NOMO-1 treated with dmso at 0.1 percent for 144 hours (cell line): ENCODE measurements around the gene ZNF638.

ENCODE experiments used
- DNase-seq: peaks from one replicate; lab custom pipeline; 2025; ENCODE audit not compliant: unreplicated experiment; lab: John Stamatoyannopoulos, UW

ZNF638 gene

DNA sequence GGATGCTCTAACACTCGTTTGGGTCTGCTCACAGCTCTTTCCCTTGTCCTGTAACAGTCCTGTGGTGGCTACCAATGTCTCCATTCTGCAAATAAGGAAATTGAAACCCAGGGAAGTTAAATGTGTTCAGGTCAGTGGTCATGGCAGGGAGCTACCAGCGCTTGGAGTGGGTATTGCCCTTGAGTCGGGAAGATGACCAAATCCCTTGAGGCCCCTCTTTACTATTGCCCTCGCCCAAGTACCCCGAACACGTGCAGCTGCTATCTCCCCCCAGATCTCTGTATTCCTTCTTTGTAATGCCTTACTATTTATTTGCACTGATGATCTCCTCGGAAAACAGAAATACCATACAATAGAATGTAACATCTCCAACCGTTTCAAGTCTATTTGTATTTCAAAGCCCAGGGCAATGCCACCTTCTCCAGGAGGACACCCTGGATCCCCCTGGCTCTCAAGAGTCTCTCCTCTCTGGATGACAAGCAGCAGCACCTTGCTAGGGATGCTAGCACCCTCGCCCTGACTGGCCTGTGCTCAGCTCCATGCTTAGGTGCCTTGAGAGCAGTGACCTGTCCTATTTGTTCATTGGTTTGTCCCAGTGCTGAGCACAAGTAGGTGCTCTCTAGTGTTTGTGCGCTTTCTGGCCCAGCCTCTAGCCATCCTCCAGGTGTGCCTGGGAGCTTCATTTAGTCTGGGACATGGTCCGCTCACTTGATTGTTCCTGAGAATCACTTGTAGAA lies 136.9 kb downstream of the ZNF638 start:
- no peak for DNase-seq

DNA sequence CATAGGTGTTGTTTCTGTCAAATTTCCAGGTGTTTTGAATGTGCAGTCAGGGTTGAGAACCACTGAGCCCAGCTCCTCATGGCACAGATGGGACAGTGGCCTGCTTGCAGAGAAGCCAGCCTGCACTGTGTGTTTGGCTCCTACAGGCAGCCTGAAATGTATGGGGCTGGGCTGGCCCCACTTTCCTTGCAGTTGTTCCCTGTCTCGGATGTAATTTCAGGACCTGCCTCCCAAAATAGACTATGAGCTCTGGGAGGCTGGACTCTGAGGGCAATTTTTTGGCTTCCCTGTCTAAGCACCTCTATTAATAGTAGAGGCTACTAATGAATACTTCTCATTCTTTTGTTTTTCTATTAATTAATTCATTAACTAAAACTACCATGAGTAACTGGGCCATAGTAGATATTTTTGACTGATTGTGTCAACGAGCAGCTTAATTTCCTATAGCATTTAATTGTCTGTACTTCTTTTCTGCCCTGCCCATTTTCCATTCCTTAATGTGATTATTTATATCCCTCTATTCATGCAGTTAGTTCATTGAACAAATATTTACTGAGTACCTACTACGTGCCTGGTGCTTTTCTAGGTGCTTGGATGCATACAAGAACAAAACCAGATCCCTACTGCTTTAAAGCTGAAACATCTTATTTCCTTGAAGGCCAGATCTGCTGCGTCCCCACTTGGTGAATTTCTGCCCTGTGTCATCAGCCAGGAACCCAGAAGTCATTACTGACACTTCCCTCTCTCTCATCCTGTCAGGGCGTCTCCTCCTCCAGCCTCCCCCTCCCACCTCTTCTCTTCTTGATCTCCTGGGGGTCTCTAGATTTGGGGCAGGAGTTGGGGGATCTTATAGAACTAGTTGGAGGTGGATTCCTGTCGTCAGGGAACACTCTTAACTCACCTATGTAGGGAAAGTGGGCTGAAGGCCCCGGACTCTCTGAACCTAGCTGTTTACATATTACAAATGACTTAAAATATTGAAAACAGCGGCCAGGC lies 138.1 kb downstream of the ZNF638 start:
- no peak for DNase-seq

DNA sequence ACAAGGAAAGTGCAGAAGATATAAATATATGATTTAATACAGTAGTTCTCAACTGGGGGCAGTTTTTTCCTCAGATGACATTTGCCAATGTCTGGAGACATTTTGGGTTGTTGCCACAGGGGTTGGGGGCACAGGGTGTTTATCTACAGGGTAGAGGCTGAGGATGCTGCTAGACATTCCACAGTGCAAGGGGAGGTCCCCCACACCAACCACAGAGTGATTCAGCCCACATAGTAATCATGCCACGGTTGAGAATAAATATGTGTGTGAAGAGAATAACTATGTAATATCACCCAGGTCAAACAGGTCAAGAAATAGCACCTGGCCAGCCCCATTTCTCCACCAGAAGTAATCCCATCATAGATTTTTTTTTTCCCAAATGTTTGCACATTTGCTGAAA lies 139.7 kb downstream of the ZNF638 start:
- no peak for DNase-seq

DNA sequence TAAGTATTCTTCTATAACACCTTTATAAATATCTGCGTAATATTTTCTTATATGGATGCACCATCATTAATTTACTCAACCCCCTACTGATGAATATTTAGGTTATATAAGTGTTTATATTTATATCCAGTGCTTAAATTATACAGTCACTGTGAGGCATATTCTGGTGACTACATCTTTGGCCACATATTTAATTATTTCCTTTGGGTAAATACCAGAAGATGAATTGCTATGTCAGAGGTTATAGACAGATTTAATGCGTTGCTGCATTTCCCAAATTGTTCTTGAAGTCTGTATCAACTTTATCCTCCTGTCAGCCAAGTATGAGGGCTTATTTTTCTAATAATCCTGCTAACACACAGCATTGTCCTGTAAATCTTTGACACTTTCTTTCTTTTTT lies 140.4 kb downstream of the ZNF638 start:
- no peak for DNase-seq

DNA sequence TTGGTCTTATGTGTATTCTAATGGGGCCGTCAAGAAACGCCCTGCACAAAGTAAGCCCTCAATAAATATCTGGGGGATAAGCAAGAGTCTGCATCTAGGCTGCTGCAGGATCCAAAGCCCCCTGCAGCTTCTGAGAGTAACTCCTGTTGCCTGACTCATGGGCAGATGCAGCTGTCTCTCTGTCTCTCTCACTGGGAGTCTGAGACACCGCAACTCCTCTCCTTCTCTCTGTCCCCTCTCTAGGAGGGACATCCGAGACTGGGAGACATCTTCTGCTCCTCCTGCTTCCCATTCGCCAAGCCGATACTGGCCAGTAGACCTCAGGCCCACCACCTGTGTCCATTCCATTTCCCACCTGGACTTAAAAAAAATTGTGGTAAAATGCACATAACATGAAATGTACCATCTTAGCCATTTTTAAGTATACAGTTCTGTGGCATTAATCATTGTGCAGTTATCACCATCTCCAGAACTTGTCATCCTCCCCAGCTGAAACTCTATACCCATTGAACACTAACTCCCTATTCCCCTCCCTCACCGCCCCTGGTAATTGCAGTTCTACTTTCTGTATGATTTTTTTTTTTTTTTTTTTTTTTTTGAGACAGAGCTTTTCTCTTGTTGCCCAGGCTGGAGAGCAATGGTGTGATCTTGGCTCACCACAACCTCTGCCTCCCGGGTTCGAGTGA lies 141.9 kb downstream of the ZNF638 start:
- no peak for DNase-seq

DNA sequence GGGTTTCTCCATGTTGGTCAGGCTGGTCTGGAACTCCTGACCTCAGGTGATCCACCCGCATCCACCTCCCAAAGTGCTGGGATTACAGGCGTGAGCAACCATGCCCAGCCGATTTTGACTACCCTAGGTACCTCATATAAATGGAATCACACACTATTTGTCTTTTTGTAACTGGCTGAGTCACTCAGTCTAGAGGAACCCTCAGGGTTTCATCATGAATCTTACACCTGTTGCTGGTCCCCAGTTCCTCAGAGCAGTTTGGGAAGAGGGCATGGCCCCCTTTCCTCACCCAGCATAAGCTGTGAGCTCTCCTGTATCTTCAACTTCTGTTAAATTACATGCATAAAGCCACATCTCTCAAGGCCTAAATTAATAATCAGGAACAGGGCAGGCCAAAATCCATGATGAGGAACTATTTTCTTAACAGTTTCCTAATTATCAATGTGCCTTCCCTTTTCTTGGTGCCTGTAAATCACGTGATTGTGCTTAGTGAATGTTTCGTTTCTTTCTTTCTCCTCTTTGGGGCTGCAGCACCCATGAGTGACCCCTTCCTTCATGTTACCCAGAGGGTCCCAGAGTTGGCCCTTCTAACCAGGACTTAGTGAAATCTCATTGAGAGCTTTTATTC lies 142.6 kb downstream of the ZNF638 start:
- no peak for DNase-seq

DNA sequence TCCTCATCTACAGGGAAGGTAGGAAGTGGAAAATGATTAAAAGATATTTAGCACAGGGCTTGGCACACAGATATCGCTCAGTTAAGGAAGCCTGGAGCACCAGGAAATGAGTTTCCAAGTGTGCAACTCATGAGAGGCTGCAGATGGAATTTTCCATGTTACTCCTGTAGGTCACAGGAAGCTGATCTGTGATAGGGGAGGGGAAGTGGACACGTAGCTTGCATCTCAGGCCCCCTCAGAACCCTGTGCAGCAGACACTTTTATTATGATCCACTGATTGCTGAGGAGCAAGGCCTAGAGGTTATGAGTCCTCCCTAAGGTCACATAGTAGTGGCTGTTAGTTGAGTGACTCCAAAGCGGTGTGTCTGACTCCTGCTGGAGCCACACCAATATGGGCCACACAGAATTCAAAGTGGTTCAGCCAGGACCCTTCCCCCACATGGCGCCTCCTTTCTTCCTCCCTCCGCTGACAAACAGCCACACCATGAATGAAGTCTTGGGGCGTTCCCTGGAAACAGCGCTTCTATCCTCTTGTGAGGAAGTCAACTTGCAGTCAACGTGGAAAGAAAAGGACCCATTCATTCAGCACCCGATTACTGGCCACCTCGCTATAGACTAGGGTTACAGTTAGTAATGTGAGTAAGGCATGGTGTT lies 143.3 kb downstream of the ZNF638 start:
- DNase-seq = no peak

DNA sequence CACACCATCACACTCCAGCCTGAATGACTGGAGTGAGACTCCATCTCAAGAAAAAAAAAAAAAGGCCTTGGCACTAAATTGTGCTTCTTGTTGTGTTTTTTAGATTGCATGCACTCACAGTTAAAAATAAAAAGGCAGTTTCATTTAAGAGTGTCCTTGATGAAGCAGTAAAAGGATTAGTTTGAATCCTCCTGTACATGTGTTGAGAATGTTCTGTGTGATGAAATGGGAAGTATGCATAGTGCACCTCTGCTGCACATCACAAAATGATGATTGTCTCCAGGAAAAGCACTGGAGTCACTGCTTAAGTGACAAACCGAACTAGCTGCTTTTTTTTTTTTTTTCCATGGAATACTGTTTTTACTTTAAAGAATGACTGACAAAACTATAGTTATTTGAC lies 144.9 kb downstream of the ZNF638 start:
- DNase-seq = no peak

DNA sequence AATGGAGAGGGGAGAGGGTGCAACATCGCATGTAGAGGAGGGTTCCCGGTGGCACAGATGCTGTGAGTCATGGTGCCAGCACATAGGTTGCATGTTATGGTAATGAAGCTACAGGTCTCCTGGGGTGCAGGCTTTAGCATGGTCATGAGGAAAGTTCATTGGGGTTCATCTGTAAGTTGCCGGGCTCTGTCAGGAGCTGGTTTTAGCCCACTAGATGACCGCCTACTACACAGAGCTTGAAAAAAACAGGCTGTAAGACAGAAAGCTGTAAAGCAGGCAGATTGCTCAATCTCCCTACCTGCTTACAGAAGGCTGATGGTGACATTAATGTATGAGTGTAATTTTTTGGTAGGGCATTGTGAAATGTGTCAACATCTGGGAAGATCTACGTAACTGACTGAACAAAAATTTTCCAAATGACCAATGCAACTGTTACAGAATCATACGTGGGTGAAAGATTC lies 145.7 kb downstream of the ZNF638 start:
- no peak for DNase-seq

DNA sequence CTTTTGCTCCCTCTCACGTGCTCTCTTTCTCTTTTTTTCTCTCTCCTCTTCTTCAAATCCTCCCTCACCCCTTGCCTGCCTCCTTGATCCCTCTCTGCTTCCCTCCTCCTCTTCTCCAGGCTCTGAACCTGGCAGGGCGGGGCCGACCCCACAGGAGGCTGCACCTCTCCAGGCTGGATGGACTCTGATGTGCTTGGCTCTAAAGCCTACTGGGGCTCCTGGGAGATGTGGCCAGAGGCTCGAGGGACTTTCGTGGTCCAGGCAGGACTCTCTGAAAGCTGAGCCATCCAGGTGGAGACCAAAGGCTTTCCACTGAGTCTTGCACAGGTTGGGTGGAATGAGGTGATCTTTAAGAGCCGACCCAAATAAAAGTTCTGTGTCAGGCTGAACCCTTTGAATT lies 147.2 kb downstream of the ZNF638 start:
- DNase-seq = no peak

DNA sequence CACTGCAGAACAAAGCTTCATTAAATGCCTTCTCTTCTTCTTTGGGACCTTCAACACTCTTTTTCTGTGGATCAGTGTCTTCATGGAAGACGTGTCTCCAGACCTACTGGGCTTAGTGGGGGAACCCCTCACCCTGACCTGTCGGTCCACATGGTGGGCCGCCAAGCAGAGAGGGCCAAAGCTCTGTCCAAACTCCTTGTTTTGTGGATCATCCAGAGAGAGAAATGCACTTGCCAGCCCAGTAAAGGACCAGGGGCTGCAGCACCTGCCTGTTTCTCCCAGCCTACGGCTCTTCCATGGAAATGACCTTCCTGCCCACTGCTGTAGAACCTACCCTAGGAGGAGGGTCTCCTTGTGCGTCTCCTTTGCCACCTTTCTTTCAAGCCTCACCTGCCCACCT lies 147.7 kb downstream of the ZNF638 start:
- DNase-seq = no peak

DNA sequence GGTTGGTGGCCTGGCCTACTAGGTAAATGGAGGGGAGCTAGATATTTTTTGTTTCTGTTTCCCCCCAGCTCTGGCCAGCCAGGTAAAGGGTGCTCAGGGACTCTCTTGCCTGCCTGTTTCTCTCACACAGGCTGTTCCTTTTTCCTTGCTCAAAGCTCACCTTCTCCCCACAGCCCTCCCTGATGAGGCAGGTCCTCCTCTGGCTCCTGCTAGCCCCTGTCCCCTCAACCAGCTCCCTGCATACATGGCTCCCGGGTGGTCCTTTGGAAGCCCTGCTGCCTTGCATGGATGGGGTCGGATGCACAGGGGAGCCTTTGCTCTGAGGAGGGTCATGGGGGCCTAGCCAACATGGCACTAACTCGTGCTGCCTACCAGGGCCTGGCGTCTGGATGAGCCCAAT lies 149.5 kb downstream of the ZNF638 start:
- DNase-seq = no peak

DNA sequence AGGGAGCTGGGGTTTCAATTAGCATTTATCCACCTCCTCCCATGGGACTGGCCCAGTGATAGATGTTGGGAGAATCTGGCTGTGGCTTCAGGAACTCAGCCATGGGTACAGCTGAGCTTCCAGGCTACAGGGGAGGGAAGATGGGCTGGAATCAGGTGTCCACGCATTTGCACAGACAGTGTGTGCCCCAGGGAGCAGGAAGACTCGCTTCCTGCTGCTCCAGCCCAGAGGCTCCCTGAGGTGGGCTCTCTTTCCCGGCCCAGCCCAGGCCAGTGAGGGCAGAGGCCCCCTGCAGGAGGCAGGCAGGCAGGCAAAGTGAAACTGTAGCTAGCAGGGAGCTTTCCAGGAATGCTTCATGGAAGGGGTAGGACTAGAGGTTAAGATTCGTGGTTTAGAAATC lies 150.5 kb downstream of the ZNF638 start:
- no peak for DNase-seq

DNA sequence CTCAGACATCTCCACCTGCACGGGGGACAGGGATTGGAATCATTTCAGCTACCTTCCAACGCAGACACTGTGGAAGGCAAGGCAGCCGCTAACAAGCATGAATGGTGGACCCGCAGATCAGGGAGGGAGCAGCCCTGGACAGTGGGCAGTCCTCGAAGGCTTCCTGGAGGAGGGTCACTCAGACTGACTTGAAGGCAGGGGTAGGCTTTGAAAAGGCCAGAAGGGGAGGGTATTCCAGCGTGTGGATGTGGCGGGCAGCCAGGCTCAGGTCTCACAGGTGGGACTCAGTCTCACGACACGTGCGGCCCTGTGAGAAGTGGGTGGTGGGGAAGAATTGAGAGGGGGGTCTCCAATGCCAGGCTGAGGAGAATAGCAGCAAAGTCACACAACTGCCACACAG lies 151.7 kb downstream of the ZNF638 start:
- no peak for DNase-seq

DNA sequence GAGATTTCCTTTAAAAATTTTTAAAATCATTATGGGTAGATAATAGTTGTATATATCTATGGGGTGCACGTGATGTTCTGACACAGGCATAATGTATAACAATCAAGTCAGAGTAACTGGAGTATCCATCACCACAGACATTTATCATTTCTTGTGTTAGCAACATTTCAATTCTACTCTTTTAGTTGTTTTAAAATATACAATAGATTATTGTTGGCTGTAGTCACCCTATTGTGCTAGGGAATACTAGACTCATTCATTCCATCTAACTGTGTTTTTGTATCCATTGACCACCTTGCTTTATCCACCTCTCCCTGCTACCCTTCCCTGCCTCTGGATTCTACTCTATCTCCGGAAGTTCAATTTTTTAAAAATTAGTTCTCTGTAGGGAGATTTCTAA lies 152.8 kb downstream of the ZNF638 start:
- no peak for DNase-seq
